HG03565 (cell line): ENCODE results near the gene NTM.

Experiments used
- ATAC-seq: cut with Tn5 transposase; IDR thresholded peaks from one replicate; pipeline ENCODE4 v1.9.1; 2021; ENCODE audit warnings: mild to moderate bottlenecking, moderate library complexity; ENCODE audit not compliant: unreplicated experiment

NTM gene

GRCh38 chr11:132154781-132155180 is 784.4 kb downstream of the NTM start:
- no peak for ATAC-seq

GRCh38 chr11:132158091-132158490 is 787.7 kb downstream of the NTM start:
- ATAC-seq: no peak

- no peak for ATAC-seq
These were observed 788.3 kb downstream of the NTM start for GRCh38 chr11:132158696-132159095.

- no peak for ATAC-seq
These were observed 791.1 kb downstream of the NTM start for GRCh38 chr11:132161403-132162078.

GRCh38 chr11:132168344-132168981 is 798.0 kb downstream of the NTM start:
- no peak for ATAC-seq

- ATAC-seq: no peak
These were observed 800.6 kb downstream of the NTM start for GRCh38 chr11:132171031-132171430.

- no peak for ATAC-seq
These were observed 804.2 kb downstream of the NTM start for GRCh38 chr11:132174362-132175255.

- no peak for ATAC-seq
These were observed 806.7 kb downstream of the NTM start for GRCh38 chr11:132177106-132177505.

GRCh38 chr11:132184079-132184478 is 813.7 kb downstream of the NTM start:
- ATAC-seq: no peak

- ATAC-seq: no peak
These were observed 815.5 kb downstream of the NTM start for GRCh38 chr11:132185726-132186592.

GRCh38 chr11:132186699-132187098 is 816.3 kb downstream of the NTM start:
- ATAC-seq: no peak

GRCh38 chr11:132187386-132187785 is 817.0 kb downstream of the NTM start:
- ATAC-seq: no peak

GRCh38 chr11:132187814-132188213 is 817.4 kb downstream of the NTM start:
- ATAC-seq: no peak

GRCh38 chr11:132196928-132197327 is 826.5 kb downstream of the NTM start:
- no peak for ATAC-seq

GRCh38 chr11:132200353-132200936 is 830.0 kb downstream of the NTM start:
- ATAC-seq: no peak

GRCh38 chr11:132202621-132203020 is 832.2 kb downstream of the NTM start:
- ATAC-seq: no peak

GRCh38 chr11:132205006-132205405 is 834.6 kb downstream of the NTM start:
- ATAC-seq: no peak

GRCh38 chr11:132205496-132205895 is 835.1 kb downstream of the NTM start:
- no peak for ATAC-seq

GRCh38 chr11:132206993-132207392 is 836.6 kb downstream of the NTM start:
- no peak for ATAC-seq

GRCh38 chr11:132208477-132209055 is 838.2 kb downstream of the NTM start:
- no peak for ATAC-seq
